Astrocyte (in vitro differentiated cells and primary cell): Measurements from ENCODE around the gene ITPK1.

ENCODE experiments used
- CTCF ChIP-seq: IDR thresholded peaks from 2 replicates; pipeline ENCODE4 v1.5.1; 2011; ENCODE audit warnings: low read depth, mild to moderate bottlenecking, inconsistent platforms, low read length, moderate library complexity; ENCODE audit not compliant: insufficient read depth
- EZH2 ChIP-seq: IDR thresholded peaks from 2 replicates; pipeline ENCODE4 v1.6.1; 2012; ENCODE audit warnings: mild to moderate bottlenecking, low read length, inconsistent platforms; ENCODE audit not compliant: insufficient read depth

- TF ChIP-seq EZH2: no peak
- no peak for TF ChIP-seq CTCF
These were observed 16.1 kb downstream of the ITPK1 start for GRCh38 chr14:93099643-93100042.
